BLaER1 treated with 17β-estradiol and CSF1 and Interleukin-3, amounts not matched to agents 10 nM and 100 nM (cell line): ENCODE results near the gene GLS.
"Not testable (repeated sequence)": the region's sequence is repeated elsewhere in the genome, so short reads cannot be mapped to it uniquely, and the experiment has no call there.

Source experiments
- H3K27ac ChIP-seq, 11 experiments: shearing (Covaris generic); formaldehyde crosslinking; 2 replicates each; pipeline ENCODE4 v1.8.1; 2022
- H3K27me3 ChIP-seq, 11 experiments: shearing (Covaris generic); formaldehyde crosslinking; 2 replicates each; pipeline ENCODE4 v1.8.1; 2022
- H3K36me3 ChIP-seq, 11 experiments: shearing (Covaris generic); formaldehyde crosslinking; 2 replicates each; pipeline ENCODE4 v1.8.1; 2022
- H3K4me1 ChIP-seq, 10 experiments: shearing (Covaris generic); formaldehyde crosslinking; 2 replicates each; pipeline ENCODE4 v1.8.1; 2022
- H3K4me2 ChIP-seq, 11 experiments: shearing (Covaris generic); formaldehyde crosslinking; 2 replicates each; pipeline ENCODE4 v1.8.1; 2022
- H3K4me3 ChIP-seq, 10 experiments: shearing (Covaris generic); formaldehyde crosslinking; 2 replicates each; pipeline ENCODE4 v1.8.1; 2022
- H3K9ac ChIP-seq, 11 experiments: shearing (Covaris generic); formaldehyde crosslinking; 2 replicates each; pipeline ENCODE4 v1.8.1; 2022
- H3K9me3 ChIP-seq, 11 experiments: shearing (Covaris generic); formaldehyde crosslinking; replicated peaks in 1 of 11; 2 replicates each; pipeline ENCODE4 v1.8.1; 2022
- H4K20me1 ChIP-seq, 11 experiments: shearing (Covaris generic); formaldehyde crosslinking; 2 replicates each; pipeline ENCODE4 v1.8.1; 2022
- Cebpa-rat ChIP-seq, 11 experiments: shearing (Covaris generic); IDR thresholded peaks; 2 replicates each; pipeline ENCODE4 v1.8.1; 2022

GLS gene

DNA sequence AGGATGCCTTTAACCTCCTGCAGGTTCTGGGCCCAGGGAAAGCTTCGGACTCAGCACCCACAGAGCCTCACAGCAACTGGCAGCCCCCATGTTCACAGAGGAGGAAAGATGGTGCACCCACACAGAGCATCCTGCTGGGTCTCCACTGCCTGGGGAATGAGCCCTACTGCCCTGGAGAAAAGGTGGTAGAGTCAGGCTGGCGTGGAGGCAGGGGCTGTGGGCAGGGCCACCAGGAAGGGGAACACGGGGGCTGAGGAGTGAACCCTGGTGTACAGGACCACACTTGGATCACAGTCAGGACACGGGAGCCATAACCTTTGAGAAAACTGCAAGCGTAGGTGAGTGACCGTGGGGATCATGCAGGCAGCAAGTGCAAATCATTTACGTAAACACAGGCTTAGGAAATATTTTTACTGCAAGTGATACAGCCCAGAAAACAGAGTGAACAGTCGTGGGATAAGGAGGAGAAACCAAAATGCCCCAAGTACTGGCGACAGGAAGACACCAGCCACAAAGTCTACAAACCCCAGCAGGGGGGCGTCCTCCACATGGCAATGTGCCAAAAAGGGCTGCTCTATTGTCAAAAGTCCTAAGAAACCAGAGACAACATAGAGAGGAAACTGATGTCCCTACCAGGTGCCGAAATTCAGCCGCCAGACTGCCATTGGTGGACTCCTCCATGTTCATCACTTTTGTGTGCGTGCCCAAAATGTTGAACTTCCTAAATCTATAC, 105.8 kb downstream of the GLS start:
- Histone ChIP-seq H3K4me2 (0 out of 22 replicates have a peak overlapping the region, but pooled peaks of 2 of the 11 experiments have one; percentile 8 to 10), H3K27me3 (no peaks in the 10 kb centered on the region), H3K9ac (no peak overlapping the region), H3K36me3 (peaks cover 93 to 100% (median 100%) of the 10 kb centered on the region in 11 experiments), H3K4me3 (no peak overlapping the region), H3K27ac (0 out of 22 replicates have a peak overlapping the region, but pooled peaks of 1 of the 11 experiments have one; percentile 7), H4K20me1 (peaks cover 0 to 16% (median 0%) of the 10 kb centered on the region in 11 experiments; a peak in 3 of 22 replicates), H3K9me3 (peaks cover 0 to 25% (median 13%) of the 10 kb centered on the region in 11 experiments; a peak in 20 of 22 replicates), H3K4me1 (peaks cover 4 to 21% (median 11%) of the 10 kb centered on the region in 10 experiments)
- TF ChIP-seq Cebpa-rat (IDR thresholded peaks at IDR 0.05), result no peak

DNA sequence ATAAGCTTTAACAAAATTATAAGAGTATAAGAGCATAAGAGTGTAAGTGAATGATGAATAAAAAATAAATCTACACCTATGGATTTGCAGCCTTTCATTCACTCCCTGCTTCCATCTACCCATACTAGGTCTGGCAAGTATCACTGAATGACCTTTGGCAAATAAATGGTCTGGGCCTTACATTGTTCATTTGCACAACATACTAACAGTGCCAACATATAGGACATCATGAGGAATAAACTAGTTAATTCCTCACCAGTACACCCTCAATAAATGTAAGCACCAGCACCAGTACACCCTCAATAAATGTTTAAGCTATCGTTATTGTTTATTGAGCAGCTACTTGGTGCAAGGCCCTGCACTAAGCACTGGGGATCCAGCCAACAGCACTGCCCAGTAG, 106.5 kb downstream of the GLS start:
- peaks cover 0 to 25% (median 13%) of the 10 kb centered on the region in 11 experiments; a peak in 20 of 22 replicates for H3K9me3 ChIP-seq
- no peak overlapping the region for H3K27ac ChIP-seq
- no peak overlapping the region for H3K4me3 ChIP-seq
- no peak overlapping the region for H3K9ac ChIP-seq
- H3K36me3 ChIP-seq, result peaks cover 97 to 100% (median 100%) of the 10 kb centered on the region in 11 experiments
- no peaks in the 10 kb centered on the region for H3K27me3 ChIP-seq
- no peak overlapping the region for H3K4me2 ChIP-seq
- peaks cover 0 to 16% (median 0%) of the 10 kb centered on the region in 11 experiments; a peak in 2 of 22 replicates for H4K20me1 ChIP-seq
- no peak for TF ChIP-seq Cebpa-rat (IDR thresholded peaks at IDR 0.05)
- peaks cover 0 to 14% (median 4%) of the 10 kb centered on the region in 10 experiments; a peak in 10 of 20 replicates for H3K4me1 ChIP-seq

DNA sequence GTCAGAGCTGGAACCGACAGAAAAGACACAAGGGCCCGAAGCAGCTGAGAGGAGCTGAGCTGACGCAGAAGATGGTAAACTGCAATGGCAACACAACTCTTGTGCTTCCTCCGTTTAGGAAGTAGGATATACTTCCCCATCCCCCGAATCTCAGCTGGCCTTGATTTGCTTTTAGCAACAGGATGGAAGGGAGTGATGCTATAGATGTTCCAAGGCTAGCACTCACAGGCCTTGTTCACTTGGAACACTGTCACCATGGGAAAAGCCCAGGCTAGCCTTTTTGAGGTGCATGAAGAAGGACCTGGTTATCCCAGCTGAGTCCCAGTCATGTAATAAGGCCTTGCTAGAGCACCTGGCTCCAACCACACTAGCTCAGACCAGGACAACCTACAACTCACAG, 107.3 kb downstream of the GLS start:
- H3K4me3 ChIP-seq, result no peak overlapping the region
- no peak overlapping the region for H3K27ac ChIP-seq
- peaks cover 97 to 100% (median 99%) of the 10 kb centered on the region in 11 experiments for H3K36me3 ChIP-seq
- no peaks in the 10 kb centered on the region for H3K27me3 ChIP-seq
- peaks cover 0 to 16% (median 0%) of the 10 kb centered on the region in 11 experiments; a peak in 2 of 22 replicates for H4K20me1 ChIP-seq
- no peak for TF ChIP-seq Cebpa-rat (IDR thresholded peaks at IDR 0.05)
- H3K9ac ChIP-seq, result no peak overlapping the region
- H3K4me2 ChIP-seq, result no peak overlapping the region
- H3K4me1 ChIP-seq, result peaks cover 0 to 9% (median 3%) of the 10 kb centered on the region in 10 experiments; a peak in 5 of 20 replicates
- peaks cover 0 to 21% (median 8%) of the 10 kb centered on the region in 11 experiments; a peak in 20 of 22 replicates for H3K9me3 ChIP-seq

DNA sequence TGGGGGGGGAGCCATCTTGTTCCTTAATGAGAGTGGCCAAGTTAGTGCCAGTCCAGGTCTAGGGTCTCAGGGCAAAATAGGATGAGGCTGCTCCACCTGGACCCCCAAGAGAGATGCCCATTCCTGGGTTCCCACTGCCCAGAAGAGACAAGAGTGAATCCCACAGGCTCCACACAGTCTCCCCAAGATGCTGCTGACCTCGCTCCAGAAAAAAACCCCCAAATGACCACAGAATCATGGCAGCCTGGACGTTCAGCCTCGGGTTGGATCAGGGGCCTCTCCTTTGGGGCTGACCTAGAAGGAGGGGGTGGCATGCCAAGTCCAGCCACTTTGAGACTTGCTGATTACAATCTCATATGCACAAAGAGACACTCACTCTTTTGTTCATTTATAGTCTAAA, 108.3 kb downstream of the GLS start:
- H3K9ac ChIP-seq, result no peak overlapping the region
- H3K36me3 ChIP-seq, result peaks cover 97 to 100% (median 99%) of the 10 kb centered on the region in 11 experiments
- H4K20me1 ChIP-seq, result peaks cover 0 to 16% (median 0%) of the 10 kb centered on the region in 11 experiments; a peak in 3 of 22 replicates
- H3K27me3 ChIP-seq, result no peaks in the 10 kb centered on the region
- TF ChIP-seq Cebpa-rat (IDR thresholded peaks at IDR 0.05), result no peak
- H3K27ac ChIP-seq, result no peak overlapping the region
- no peak overlapping the region for H3K4me3 ChIP-seq
- H3K4me1 ChIP-seq, result peaks cover 0 to 9% (median 3%) of the 10 kb centered on the region in 10 experiments; a peak in 5 of 20 replicates
- H3K4me2 ChIP-seq, result no peak overlapping the region
- H3K9me3 ChIP-seq, result peaks cover 0 to 12% (median 0%) of the 10 kb centered on the region in 11 experiments; a peak in 2 of 22 replicates

DNA sequence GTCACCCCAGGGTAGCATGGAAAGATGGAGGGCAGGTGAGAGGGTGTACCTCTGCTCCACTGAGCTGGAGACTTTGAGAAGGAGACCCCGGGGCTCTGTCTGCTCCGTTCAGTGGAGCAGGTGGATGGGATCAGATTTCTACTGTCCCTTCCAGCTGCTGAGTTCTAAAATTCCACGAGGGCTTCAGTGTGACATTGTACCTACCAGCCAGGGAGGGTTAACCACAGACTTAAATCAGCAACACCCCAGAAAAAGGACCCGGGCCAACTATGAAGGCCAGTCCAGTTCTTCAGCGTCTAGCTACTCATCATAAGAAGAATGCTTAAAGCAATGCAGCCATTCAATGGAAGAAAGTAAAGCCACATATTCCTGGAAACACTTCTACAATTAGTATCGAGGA, 109.5 kb downstream of the GLS start:
- Histone ChIP-seq H3K4me1 (peaks cover 0 to 9% (median 3%) of the 10 kb centered on the region in 10 experiments; a peak in 5 of 20 replicates), H3K9me3 (0 out of 22 replicates have a peak, but pooled peaks cover 0 to 1% (median 0%) of the 10 kb centered on the region in 11 experiments), H3K9ac (no peak overlapping the region), H3K4me2 (no peak overlapping the region), H3K36me3 (peaks cover 97 to 100% (median 99%) of the 10 kb centered on the region in 11 experiments), H3K27ac (no peak overlapping the region), H3K4me3 (no peak overlapping the region), H3K27me3 (no peaks in the 10 kb centered on the region), H4K20me1 (peaks cover 0 to 14% (median 0%) of the 10 kb centered on the region in 11 experiments; a peak in 3 of 22 replicates)
- TF ChIP-seq Cebpa-rat (IDR thresholded peaks at IDR 0.05), result no peak

DNA sequence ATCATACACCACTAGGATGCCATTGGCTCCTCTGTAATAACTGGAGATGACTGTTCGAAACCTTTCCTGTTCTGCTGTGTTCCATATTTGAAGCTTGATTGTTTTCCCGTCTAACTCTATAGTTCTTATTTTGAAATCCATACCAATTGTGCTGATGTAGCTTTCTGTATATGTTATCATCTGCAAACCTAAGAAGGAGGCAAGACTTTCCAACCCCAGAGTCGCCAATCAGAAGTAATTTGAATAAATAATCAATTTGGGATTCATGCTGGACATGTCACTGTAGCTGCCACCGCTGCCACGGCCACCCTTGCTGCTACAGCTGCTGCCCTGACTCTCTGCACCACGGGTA, 112.6 kb downstream of the GLS start:
- Histone ChIP-seq H3K9ac (no peak overlapping the region), H3K36me3 (peaks cover 95 to 100% (median 99%) of the 10 kb centered on the region in 11 experiments), H4K20me1 (peaks cover 0 to 30% (median 0%) of the 10 kb centered on the region in 11 experiments; a peak in 5 of 22 replicates), H3K27ac (no peak overlapping the region), H3K4me3 (no peak overlapping the region), H3K4me1 (peaks cover 0 to 15% (median 12%) of the 10 kb centered on the region in 10 experiments; a peak in 14 of 20 replicates), H3K27me3 (no peaks in the 10 kb centered on the region), H3K4me2 (no peak overlapping the region), H3K9me3 (0 out of 22 replicates have a peak, but pooled peaks cover 0 to 9% (median 0%) of the 10 kb centered on the region in 11 experiments)
- TF ChIP-seq Cebpa-rat (IDR thresholded peaks at IDR 0.05), result no peak

GRCh38 chr2:190994148-190994547, 113.5 kb downstream of the GLS start:
- H3K4me3 ChIP-seq, result no peak overlapping the region
- H3K9ac ChIP-seq, result no peak overlapping the region
- H3K27ac ChIP-seq, result no peak overlapping the region
- H3K4me2 ChIP-seq, result no peak overlapping the region
- TF ChIP-seq Cebpa-rat (IDR thresholded peaks at IDR 0.05), result no peak
- H3K4me1 ChIP-seq, result peaks cover 0 to 15% (median 12%) of the 10 kb centered on the region in 10 experiments; a peak in 14 of 20 replicates
- no peaks in the 10 kb centered on the region for H3K27me3 ChIP-seq
- H3K36me3 ChIP-seq, result peaks cover 96 to 100% (median 99%) of the 10 kb centered on the region in 11 experiments
- peaks cover 0 to 30% (median 0%) of the 10 kb centered on the region in 11 experiments; a peak in 5 of 22 replicates for H4K20me1 ChIP-seq
- H3K9me3 ChIP-seq, result 0 out of 22 replicates have a peak, but pooled peaks cover 0 to 9% (median 0%) of the 10 kb centered on the region in 11 experiments

DNA sequence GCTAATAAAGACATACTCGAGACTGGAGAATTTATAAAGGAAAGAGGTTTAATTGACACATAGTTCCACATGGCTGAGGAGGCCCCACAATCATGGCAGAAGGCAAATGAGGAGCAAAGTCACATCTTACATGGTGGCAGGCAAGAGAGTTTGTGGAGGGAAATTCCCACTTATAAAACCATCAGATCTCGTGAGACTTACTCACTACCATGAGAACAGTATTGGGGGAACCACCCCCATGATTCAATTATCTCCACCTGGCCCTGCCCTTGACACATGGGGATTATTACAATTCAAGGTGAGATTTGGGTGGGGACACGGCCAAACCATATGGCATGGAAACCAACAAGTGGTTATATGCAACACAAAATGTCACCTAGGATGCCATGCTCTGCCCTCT, 114.7 kb downstream of the GLS start:
- not testable (repeated sequence) for H3K27me3 ChIP-seq, H3K4me3 ChIP-seq, H3K9me3 ChIP-seq, H3K4me2 ChIP-seq, H3K9ac ChIP-seq, H3K27ac ChIP-seq
- Histone ChIP-seq H3K36me3 (peaks cover 96 to 100% (median 99%) of the 10 kb centered on the region in 11 experiments), H3K4me1 (peaks cover 0 to 15% (median 12%) of the 10 kb centered on the region in 10 experiments; a peak in 14 of 20 replicates), H4K20me1 (peaks cover 0 to 30% (median 0%) of the 10 kb centered on the region in 11 experiments; a peak in 5 of 22 replicates)
